NCI-H146 treated with DMSO at 0.1 percent for 48 hours (cell line): ENCODE data around the gene COX7B2.

Source experiments
- DNase-seq: peaks from one replicate; lab custom pipeline; 2025; ENCODE audit not compliant: unreplicated experiment; lab: John Stamatoyannopoulos, UW

Gene COX7B2

GRCh38 chr4:46890056-46890455 lies 19.0 kb downstream of the COX7B2 start:
- no peak for DNase-seq

- DNase-seq = no peak
Observed at GRCh38 chr4:46889410-46889809, 19.6 kb downstream of the COX7B2 start.

- no peak for DNase-seq
Observed at GRCh38 chr4:46886711-46887110, 22.3 kb downstream of the COX7B2 start.

GRCh38 chr4:46878641-46879040 lies 30.4 kb downstream of the COX7B2 start:
- no peak for DNase-seq

- no peak for DNase-seq
Observed at GRCh38 chr4:46874811-46875210, 34.2 kb downstream of the COX7B2 start.

- DNase-seq = no peak
Observed at GRCh38 chr4:46870411-46870810, 38.6 kb downstream of the COX7B2 start.

- no peak for DNase-seq
Observed at GRCh38 chr4:46856333-46856732, 52.7 kb downstream of the COX7B2 start.

- no peak for DNase-seq
Observed at GRCh38 chr4:46852800-46853199, 56.2 kb downstream of the COX7B2 start.

- no peak for DNase-seq
Observed at GRCh38 chr4:46850026-46850425, 59.0 kb downstream of the COX7B2 start.

GRCh38 chr4:46844325-46844917 lies 64.6 kb downstream of the COX7B2 start:
- DNase-seq = no peak

GRCh38 chr4:46839128-46839527 lies 69.9 kb downstream of the COX7B2 start:
- DNase-seq = no peak

- no peak for DNase-seq
Observed at GRCh38 chr4:46837639-46838038, 71.4 kb downstream of the COX7B2 start.

GRCh38 chr4:46836584-46836983 lies 72.5 kb downstream of the COX7B2 start:
- no peak for DNase-seq

- DNase-seq = no peak
Observed at GRCh38 chr4:46830971-46831454, 78.0 kb downstream of the COX7B2 start.

GRCh38 chr4:46820154-46820553 lies 88.9 kb downstream of the COX7B2 start:
- DNase-seq = no peak

GRCh38 chr4:46819095-46819494 lies 90.0 kb downstream of the COX7B2 start:
- no peak for DNase-seq

GRCh38 chr4:46818604-46819003 lies 90.4 kb downstream of the COX7B2 start:
- DNase-seq = no peak

- no peak for DNase-seq
Observed at GRCh38 chr4:46817806-46818205, 91.2 kb downstream of the COX7B2 start.

GRCh38 chr4:46804781-46805413 lies 104.1 kb downstream of the COX7B2 start:
- no peak for DNase-seq

GRCh38 chr4:46793036-46793435 lies 116.0 kb downstream of the COX7B2 start:
- no peak for DNase-seq

GRCh38 chr4:46781434-46782092 lies 127.5 kb downstream of the COX7B2 start:
- no peak for DNase-seq

- no peak for DNase-seq
Observed at GRCh38 chr4:46765465-46765864, 143.6 kb downstream of the COX7B2 start.
